ENCODE data around the gene MAST3.
A peak's percentile ranks its signal among the peaks of the same experiment; 100 is the strongest.

Gene MAST3

DNA sequence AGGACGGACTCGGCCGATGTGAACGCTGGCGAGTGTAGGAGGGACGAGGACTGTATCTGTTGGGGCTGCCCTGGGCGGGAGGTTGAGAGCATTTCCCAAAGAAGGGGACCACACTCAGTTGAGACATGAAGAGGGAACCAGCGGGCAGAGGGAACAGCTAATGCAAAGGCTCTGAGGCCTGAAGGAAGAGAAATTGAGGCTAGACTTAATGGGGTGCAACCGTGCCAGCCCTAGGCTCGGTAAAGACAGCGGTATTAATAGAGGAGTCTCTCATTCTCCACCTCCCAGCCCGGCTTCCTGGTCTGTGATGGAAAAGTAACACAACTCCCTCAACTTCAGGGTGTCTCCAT lies 96.6 kb downstream of the MAST3 start:
- TF ChIP-seq, protein P1, sequence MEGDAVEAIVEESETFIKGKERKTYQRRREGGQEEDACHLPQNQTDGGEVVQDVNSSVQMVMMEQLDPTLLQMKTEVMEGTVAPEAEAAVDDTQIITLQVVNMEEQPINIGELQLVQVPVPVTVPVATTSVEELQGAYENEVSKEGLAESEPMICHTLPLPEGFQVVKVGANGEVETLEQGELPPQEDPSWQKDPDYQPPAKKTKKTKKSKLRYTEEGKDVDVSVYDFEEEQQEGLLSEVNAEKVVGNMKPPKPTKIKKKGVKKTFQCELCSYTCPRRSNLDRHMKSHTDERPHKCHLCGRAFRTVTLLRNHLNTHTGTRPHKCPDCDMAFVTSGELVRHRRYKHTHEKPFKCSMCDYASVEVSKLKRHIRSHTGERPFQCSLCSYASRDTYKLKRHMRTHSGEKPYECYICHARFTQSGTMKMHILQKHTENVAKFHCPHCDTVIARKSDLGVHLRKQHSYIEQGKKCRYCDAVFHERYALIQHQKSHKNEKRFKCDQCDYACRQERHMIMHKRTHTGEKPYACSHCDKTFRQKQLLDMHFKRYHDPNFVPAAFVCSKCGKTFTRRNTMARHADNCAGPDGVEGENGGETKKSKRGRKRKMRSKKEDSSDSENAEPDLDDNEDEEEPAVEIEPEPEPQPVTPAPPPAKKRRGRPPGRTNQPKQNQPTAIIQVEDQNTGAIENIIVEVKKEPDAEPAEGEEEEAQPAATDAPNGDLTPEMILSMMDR (IDR thresholded peaks at IDR 0.05; ENCODE audit: low read depth, low read length): no peak
- peak overlapping the region; percentile 79 for H3K4me3 ChIP-seq (ENCODE audit: low read depth, low read length)

DNA sequence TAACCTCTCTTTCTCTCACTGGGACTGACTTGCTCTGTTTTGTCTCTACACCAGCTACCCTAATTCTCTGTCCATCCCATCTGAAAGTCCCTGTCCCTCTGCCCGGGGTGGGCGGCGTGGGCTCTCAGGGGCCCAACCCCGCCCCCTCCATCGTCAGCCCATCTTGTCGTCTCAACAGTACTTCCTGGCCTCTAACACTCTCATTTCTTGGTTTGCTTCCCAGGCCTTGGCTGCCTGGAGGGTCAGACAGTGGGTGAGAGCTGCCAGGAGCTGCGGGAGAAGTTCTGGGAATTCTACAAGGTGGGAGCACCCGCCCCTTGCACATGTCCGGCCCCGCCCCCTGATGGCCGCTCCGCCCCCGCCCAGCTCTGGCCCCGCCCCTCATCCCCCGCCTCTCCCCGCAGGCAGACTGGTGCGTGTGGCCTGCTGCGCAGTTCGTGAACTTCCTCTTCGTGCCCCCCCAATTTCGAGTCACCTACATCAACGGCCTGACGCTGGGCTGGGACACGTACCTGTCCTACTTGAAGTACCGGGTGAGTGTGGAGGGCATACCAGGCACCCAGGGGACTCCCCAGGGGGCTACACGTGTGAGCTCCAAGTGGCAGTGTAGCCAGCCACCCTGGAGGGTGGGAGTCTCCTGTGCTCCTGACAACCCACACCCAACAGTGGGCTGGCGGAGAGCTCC lies 97.1 kb downstream of the MAST3 start:
- TF ChIP-seq, protein P1 (IDR thresholded peaks at IDR 0.05; ENCODE audit: low read depth, low read length): no peak
- H3K4me3 ChIP-seq (ENCODE audit: low read depth, low read length): no peak overlapping the region

DNA sequence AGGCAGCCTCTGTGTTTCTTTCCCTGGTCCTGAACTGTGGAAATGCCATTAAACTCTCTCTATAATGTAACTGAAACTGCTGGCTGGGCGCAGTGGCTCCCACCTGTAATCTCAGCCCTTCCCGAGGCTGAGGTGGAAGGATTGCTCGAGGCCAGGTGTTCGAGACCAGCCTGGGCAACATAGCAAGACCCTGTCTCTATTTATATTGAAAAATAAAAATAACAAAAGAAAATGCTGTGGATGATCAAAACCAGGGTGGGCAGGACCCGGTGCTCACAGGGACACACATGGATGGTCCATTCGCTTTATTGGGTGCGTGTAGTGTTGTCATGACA lies 98.9 kb downstream of the MAST3 start:
- no peak overlapping the region for H3K4me3 ChIP-seq (ENCODE audit: low read depth, low read length)
- TF ChIP-seq, protein P1 (IDR thresholded peaks at IDR 0.05; ENCODE audit: low read depth, low read length): no peak

DNA sequence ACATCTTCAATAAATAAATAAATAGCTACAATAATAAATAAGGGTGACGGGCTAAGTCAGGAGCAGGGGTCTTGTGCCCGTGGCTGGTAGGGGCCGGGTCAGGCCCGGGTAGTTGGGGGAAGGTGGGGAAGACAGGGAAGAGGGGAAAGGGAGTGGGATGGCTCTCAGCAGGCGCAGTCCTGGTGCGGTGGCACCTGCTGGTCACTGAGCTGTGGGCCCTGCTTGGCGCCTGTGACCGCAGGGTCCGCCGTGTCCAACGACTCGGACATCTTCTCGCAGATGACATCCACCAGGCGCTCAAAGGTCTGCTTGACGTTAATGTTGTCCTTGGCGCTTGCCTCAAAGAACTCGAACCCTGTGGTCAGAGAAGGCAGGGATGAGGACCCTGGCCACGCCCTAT lies 99.7 kb downstream of the MAST3 start:
- TF ChIP-seq, protein P1 (IDR thresholded peaks at IDR 0.05; ENCODE audit: low read depth, low read length): no peak
- no peak overlapping the region for H3K4me3 ChIP-seq (ENCODE audit: low read depth, low read length)

DNA sequence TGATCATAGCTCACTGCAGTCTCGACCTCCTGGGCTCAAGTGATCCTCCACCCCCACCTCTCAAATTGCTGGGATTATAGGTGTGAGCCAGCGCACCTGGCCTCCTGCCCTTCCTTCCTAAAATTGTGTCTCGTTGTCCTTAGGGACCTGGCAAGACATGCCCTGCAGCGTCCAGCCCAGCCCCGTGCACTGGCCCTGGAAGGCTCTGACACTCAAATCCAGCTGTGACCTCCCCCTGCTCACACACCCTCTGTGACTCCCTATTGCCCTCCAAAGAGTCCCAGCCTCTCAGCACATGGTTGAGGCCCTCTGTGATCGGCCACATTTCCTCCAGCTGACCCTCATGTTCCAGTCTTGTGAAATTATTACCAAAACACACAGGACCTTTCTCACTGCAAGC lies 100.4 kb downstream of the MAST3 start:
- TF ChIP-seq, protein P1 (IDR thresholded peaks at IDR 0.05; ENCODE audit: low read depth, low read length): no peak
- H3K4me3 ChIP-seq (ENCODE audit: low read depth, low read length): no peak overlapping the region

DNA sequence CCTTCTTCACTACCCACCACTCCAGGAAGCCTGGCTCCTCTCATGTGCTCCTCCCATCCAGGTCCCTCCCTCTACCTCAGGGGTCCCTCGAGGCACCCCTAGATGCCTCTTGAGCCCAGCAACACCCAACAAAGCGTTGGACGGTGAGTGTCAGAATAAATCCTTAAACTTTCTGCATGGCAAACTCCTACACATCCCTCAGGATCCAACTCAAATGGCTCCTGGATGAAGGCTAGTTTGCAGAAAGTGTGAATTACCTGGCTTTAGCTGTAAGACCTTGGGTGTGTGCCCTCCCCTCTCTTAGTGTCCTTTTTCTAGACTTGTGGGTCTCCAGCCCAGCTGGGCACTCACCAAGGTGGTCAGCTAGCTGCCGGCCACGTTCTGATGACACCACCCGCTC lies 100.8 kb downstream of the MAST3 start:
- H3K4me3 ChIP-seq (ENCODE audit: low read depth, low read length): no peak overlapping the region
- TF ChIP-seq, protein P1 (IDR thresholded peaks at IDR 0.05; ENCODE audit: low read depth, low read length): no peak
